B cell (primary cell): ENCODE measurements around the gene PLA2G12B. TPM values are rescaled to one million over a fixed set of nuclear protein-coding genes. Genes with fewer than 3 reads are reported as not detected.

ENCODE experiments used
- ATAC-seq: fragments of 200-7000 bp; cut with Tn5 transposase; one replicate; pipeline ENCODE4 v1.10.0; 2021; ENCODE audit warnings: low read depth, mild to moderate bottlenecking, moderate number of reproducible peaks, moderate library complexity
- CTCF ChIA-PET: fragments of 350-600 bp; sonication (Branson Sonifier 250); formaldehyde crosslinking; loops from one replicate; lab custom pipeline; 2021; ENCODE audit warnings: antibody characterized with exemption, inconsistent platforms; lab: Charles Lee
- POLR2A ChIA-PET: fragments of 350-600 bp; sonication (Branson Sonifier 250); formaldehyde crosslinking; loops from one replicate; lab custom pipeline; 2021; ENCODE audit warnings: antibody characterized with exemption; lab: Charles Lee
- DNase-seq: peaks from one replicate; pipeline ENCODE4 v3.0.0; 2013
- H2AFZ ChIP-seq: 2 replicates; pipeline ENCODE4 v1.6.1; 2012; ENCODE audit warnings: mild to moderate bottlenecking, low read depth, low read length; ENCODE audit not compliant: insufficient read depth, poor library complexity, severe bottlenecking
- H3K27ac ChIP-seq, 2 donors: 1 replicate in 1 of 2; 2 replicates in 1 of 2; pipeline ENCODE4 v1.5.1; 2012 to 2013; ENCODE audit warnings: low read length in 2 of 2, mild to moderate bottlenecking in 2 of 2, moderate library complexity in 1 of 2
- H3K27me3 ChIP-seq, 4 experiments: fragments of 200-600 bp in 1 of 4; sonication (generic) in 1 of 4; replicated peaks in 1 of 4; 1 replicate in 2 of 4; 2 replicates in 2 of 4; pipeline versions ENCODE4 v1.6.1 to v1.7.0; 2013 to 2016; ENCODE audit warnings: low read length in 3 of 4, mild to moderate bottlenecking in 2 of 4, mixed read lengths in 1 of 4, moderate library complexity in 1 of 4; ENCODE audit not compliant: insufficient read depth in 4 of 4, control insufficient read depth in 3 of 4; ENCODE audit errors: control extremely low read depth in 1 of 4
- H3K36me3 ChIP-seq, 2 experiments: replicated peaks in 1 of 2; 1 replicate in 1 of 2; 2 replicates in 1 of 2; pipeline versions ENCODE4 v1.6.1 to v1.7.1; 2013; ENCODE audit warnings: low read length in 1 of 2; ENCODE audit not compliant: insufficient read depth in 2 of 2, control insufficient read depth in 1 of 2; ENCODE audit errors: control extremely low read depth in 1 of 2, extremely low read depth in 1 of 2
- H3K4me1 ChIP-seq, 2 donors: fragments of 200-600 bp in 1 of 2; sonication (generic) in 1 of 2; 1 replicate in 1 of 2; 2 replicates in 1 of 2; pipeline versions ENCODE4 v1.5.1 to v1.6.1; 2013 to 2017; ENCODE audit warnings: low read length in 2 of 2; ENCODE audit not compliant: control insufficient read depth in 2 of 2, insufficient read depth in 2 of 2
- H3K4me2 ChIP-seq: replicated peaks from 2 replicates; pipeline ENCODE3; 2012; ENCODE audit warnings: mild to moderate bottlenecking, low read depth, low read length; ENCODE audit not compliant: poor library complexity, severe bottlenecking
- H3K4me3 ChIP-seq, 5 experiments: fragments of 200-600 bp in 1 of 5; sonication (generic) in 1 of 5; 1 replicate in 3 of 5; 2 replicates in 2 of 5; pipeline versions ENCODE4 v1.5.1 to v1.7.0; 2011 to 2016; ENCODE audit warnings: low read length in 4 of 5, mild to moderate bottlenecking in 4 of 5, low read depth in 2 of 5, control low read depth in 1 of 5, moderate library complexity in 1 of 5; ENCODE audit not compliant: insufficient read depth in 1 of 5; ENCODE audit errors: control extremely low read depth in 1 of 5, extremely low read depth in 1 of 5
- H3K79me2 ChIP-seq: fragments of 200-600 bp; sonication (generic); one replicate; pipeline ENCODE4 v1.6.0; 2016; ENCODE audit warnings: low read length; ENCODE audit not compliant: control insufficient read depth, insufficient read depth
- H3K9ac ChIP-seq: fragments of 200-600 bp; sonication (generic); 2 replicates; pipeline ENCODE4 v1.6.1; 2017; ENCODE audit warnings: mild to moderate bottlenecking, low read length, moderate library complexity
- H3K9me3 ChIP-seq, 3 donors: one replicate each; pipeline versions ENCODE4 v1.6.1 to v1.7.1; 2013; ENCODE audit warnings: low read length in 2 of 3; ENCODE audit not compliant: control insufficient read depth in 2 of 3, insufficient read depth in 1 of 3; ENCODE audit errors: control extremely low read depth in 1 of 3
- H4K20me1 ChIP-seq: 2 replicates; pipeline ENCODE4 v1.6.0; 2012; ENCODE audit warnings: mild to moderate bottlenecking, low read length; ENCODE audit not compliant: insufficient read depth, control insufficient read depth, poor library complexity, severe bottlenecking
- H3K27ac Mint-ChIP-seq: one replicate; pipeline ENCODE4 v1.8.0; 2021; ENCODE audit warnings: mixed read lengths
- H3K27me3 Mint-ChIP-seq: one replicate; pipeline ENCODE4 v1.8.0; 2021; ENCODE audit warnings: mixed read lengths
- H3K4me1 Mint-ChIP-seq: one replicate; pipeline ENCODE4 v1.8.0; 2021; ENCODE audit warnings: mixed read lengths
- H3K4me3 Mint-ChIP-seq: one replicate; pipeline ENCODE4 v1.8.0; 2021; ENCODE audit warnings: mixed read lengths
- H3K9me3 Mint-ChIP-seq: one replicate; pipeline ENCODE4 v1.8.0; 2022; ENCODE audit warnings: mixed read lengths; ENCODE audit not compliant: insufficient read depth
- CTCF ChIP-seq: fragments of 200-600 bp; IDR thresholded peaks from one replicate; pipeline ENCODE4 v1.8.0; 2022; ENCODE audit warnings: antibody characterized with exemption, mild to moderate bottlenecking
- EZH2 ChIP-seq: IDR thresholded peaks from 2 replicates; pipeline ENCODE4 v1.6.1; 2012; ENCODE audit warnings: borderline replicate concordance, low read depth, mild to moderate bottlenecking, moderate library complexity, low read length; ENCODE audit not compliant: insufficient read depth, poor library complexity, severe bottlenecking
- WGBS: methylation state at CpG from one replicate; pipeline ENCODE4 v1.1.5; 2013; ENCODE audit warnings: missing lambda C conversion rate; ENCODE audit not compliant: insufficient coverage; 5-methylcytosine and 5-hydroxymethylcytosine counted together
- intact Hi-C: fragments of 100-400 bp; cut with micrococcal nuclease; formaldehyde crosslinking; loops from one replicate; pipeline ENCODE4 v1.10.0; 2022
- polyA plus RNA-seq: library from polyadenylated mRNA; depleted of rRNA; stranded (reverse); fragments of >200 nt; gene quantifications from 2 replicates; pipeline ENCODE4 v1.2.3, GENCODE V29; 2012
- total RNA-seq, 2 donors: library from RNA; stranded (reverse); fragments of 120-200 nt in 1 of 2; gene quantifications; 1 replicate in 1 of 2; 2 replicates in 1 of 2; pipeline versions ENCODE4 v1.2.3 to v1.2.4, GENCODE V29; 2013 to 2022

The PLA2G12B gene
- total and polyA plus RNA-seq, 2 donors (not counting 1 experiment from before 2014, with no cell fraction given), result not detected

GRCh38 chr10:72952642-72953158, 1.9 kb downstream of the PLA2G12B start:
- Histone ChIP-seq H3K4me2 (no peak overlapping the region), H3K9me3 (no peaks in the 10 kb centered on the region), H3K27me3 (peaks cover 0 to under 1% (median 0%) of the 10 kb centered on the region in 4 experiments), H4K20me1 (no peaks in the 10 kb centered on the region), H3K4me1 (no peaks in the 10 kb centered on the region), H2AFZ (no peak overlapping the region), H3K27ac (no peak overlapping the region), H3K4me3 (no peak overlapping the region), H3K9ac (no peak overlapping the region), H3K79me2 (no peaks in the 10 kb centered on the region), H3K36me3 (no peaks in the 10 kb centered on the region)
- POLR2A ChIA-PET, result no interaction called here
- TF ChIP-seq CTCF (no peak), EZH2 (no peak)
- WGBS, result 63% methylated on average over 1 of the region's 5 CpGs
- H3K4me3 Mint-ChIP-seq, result no peak overlapping the region
- peaks cover 20% of the 10 kb centered on the region for H3K27me3 Mint-ChIP-seq
- H3K27ac Mint-ChIP-seq, result no peak overlapping the region
- no peaks in the 10 kb centered on the region for H3K4me1 Mint-ChIP-seq
- CTCF ChIA-PET, result no interaction called here
- H3K9me3 Mint-ChIP-seq, result no peaks in the 10 kb centered on the region
- intact Hi-C loops, result no loop called here
- DNase-seq (no peak), ATAC-seq (no peak)

DNA sequence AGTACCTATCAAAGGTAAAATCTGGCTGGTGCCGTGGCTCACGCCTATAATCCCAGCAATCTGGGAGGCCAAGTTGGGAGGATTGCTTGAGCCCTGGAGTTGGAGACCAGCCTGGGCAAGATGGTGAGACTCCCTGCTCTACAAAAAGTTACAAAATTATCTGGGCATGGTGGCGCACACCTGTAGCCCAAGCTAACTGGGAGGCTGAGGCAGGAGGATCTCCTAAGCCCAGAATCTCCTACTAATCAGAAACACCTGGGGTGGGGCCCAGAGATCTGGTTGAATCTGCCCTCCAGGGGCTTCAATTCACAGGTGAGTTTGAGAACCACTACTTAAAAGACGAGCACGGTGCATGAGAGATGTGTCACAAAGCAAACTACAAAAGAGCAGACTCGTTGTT, 2.4 kb downstream of the PLA2G12B start:
- Histone ChIP-seq H4K20me1 (no peaks in the 10 kb centered on the region), H3K9me3 (no peaks in the 10 kb centered on the region), H3K4me3 (no peak overlapping the region), H3K27me3 (peaks cover 0 to 4% (median 0%) of the 10 kb centered on the region in 4 experiments), H3K27ac (no peak overlapping the region), H3K36me3 (no peaks in the 10 kb centered on the region), H3K4me1 (no peaks in the 10 kb centered on the region), H2AFZ (no peak overlapping the region), H3K4me2 (no peak overlapping the region), H3K9ac (no peak overlapping the region), H3K79me2 (no peaks in the 10 kb centered on the region)
- POLR2A ChIA-PET, result no interaction called here
- Mint-ChIP-seq H3K4me3 (no peak overlapping the region), H3K9me3 (no peaks in the 10 kb centered on the region), H3K27ac (no peak overlapping the region), H3K27me3 (peaks cover 20% of the 10 kb centered on the region), H3K4me1 (no peaks in the 10 kb centered on the region)
- 87% methylated on average over 6 of the region's 6 CpGs for WGBS
- no peak for TF ChIP-seq EZH2
- no peak for TF ChIP-seq CTCF
- DNase-seq (no peak), ATAC-seq (no peak)
- intact Hi-C loops, result no loop called here
- CTCF ChIA-PET, result no interaction called here
